ENCODE measurements around the gene GFOD1. TPM values are rescaled to one million over a fixed set of nuclear protein-coding genes. Genes with fewer than 3 reads are reported as not detected.

The GFOD1 gene
- total RNA-seq, 1 experiment from 2014 or later = 6.1 TPM

- no CpG with 5 or more reads among the region's 1 CpG for WGBS (ENCODE audit: extremely low coverage, insufficient read length, low lambda C conversion rate)
- DNase-seq = no peak
Observed at GRCh38 chr6:13526357-13526726, 38.9 kb upstream of the GFOD1 start.

More at GRCh38 chr6:13526357-13526726, 38.9 kb upstream of the GFOD1 start:
- no peak overlapping the region for H3T11ph ChIP-seq (ENCODE audit: low read length)
- Mint-ChIP-seq H3K4me3 (no peak overlapping the region), H3K27me3 (ENCODE audit: low read depth) (no peaks in the 10 kb centered on the region; the same call in 1 of the 2 replicates), H3K9me3 (no peaks in the 10 kb centered on the region), H3K4me1 (peaks cover 27 to 29% of the 10 kb centered on the region in 2 experiments), H3K27ac (no peak overlapping the region), H3K36me3 (ENCODE audit: insufficient read depth in 1 of 3, low read depth in 3 of 3) (no peaks in the 10 kb centered on the region)
- no peak overlapping the region for H2AFZ ChIP-seq (ENCODE audit: low read length)
- H4K91ac ChIP-seq (ENCODE audit: insufficient read length, low read depth, low read length) = no peak overlapping the region
- H2BK12ac ChIP-seq (ENCODE audit: insufficient read length, low read depth, low read length) = no peak overlapping the region
- H3K23ac ChIP-seq (ENCODE audit: insufficient read length, low read depth, low read length) = no peak overlapping the region
- no peak overlapping the region for H4K5ac ChIP-seq (ENCODE audit: insufficient read length, low read depth, low read length)
- H2BK20ac ChIP-seq (ENCODE audit: low read depth, low read length, poor library complexity, severe bottlenecking) = no peak overlapping the region
- H3K23me2 ChIP-seq (ENCODE audit: insufficient read length, low read depth, low read length, poor library complexity, severe bottlenecking) = no peaks in the 10 kb centered on the region
- no peak overlapping the region for H3K27ac ChIP-seq (ENCODE audit: insufficient read length, low read depth, low read length)
- no peak overlapping the region for H3K18ac ChIP-seq (ENCODE audit: insufficient read length, low read depth, low read length)
- no peaks in the 10 kb centered on the region for H3K27me3 ChIP-seq (ENCODE audit: insufficient read depth, low read length)
- H3K14ac ChIP-seq (ENCODE audit: insufficient read depth, low read length) = no peak overlapping the region
- no peaks in the 10 kb centered on the region for H3K79me2 ChIP-seq (ENCODE audit: insufficient read depth, low read length)
- H3K4me1 ChIP-seq (ENCODE audit: insufficient read depth, low read length) = no peaks in the 10 kb centered on the region; the same call in 1 of the 2 replicates
- no peak overlapping the region for H2BK120ac ChIP-seq (ENCODE audit: low read depth, low read length, poor library complexity, severe bottlenecking)
- no peaks in the 10 kb centered on the region for H4K20me1 ChIP-seq (ENCODE audit: control insufficient read depth, insufficient read depth, insufficient read length)
- H3K4me2 ChIP-seq (ENCODE audit: insufficient read depth, insufficient read length, low read length) = no peak overlapping the region
- H2AK5ac ChIP-seq (ENCODE audit: insufficient read length, low read length) = no peak overlapping the region
- no peak overlapping the region for H3K56ac ChIP-seq (ENCODE audit: insufficient read length, low read depth, low read length)
- H2BK5ac ChIP-seq (ENCODE audit: insufficient read length, low read length) = no peak overlapping the region
- no peak overlapping the region for H3K4ac ChIP-seq (ENCODE audit: low read depth, low read length)
- H4K8ac ChIP-seq (replicated peaks; ENCODE audit: insufficient read length, low read depth, low read length) = no peak overlapping the region
- H3K9ac ChIP-seq (ENCODE audit: extremely low read depth, insufficient read length, low read length) = no peak overlapping the region
- TF ChIP-seq CTCF (conservative IDR thresholded peaks at IDR 0.05) = no peak
- no peaks in the 10 kb centered on the region for H3K9me3 ChIP-seq (ENCODE audit: control insufficient read depth, low read depth, low read length)
- H3K79me1 ChIP-seq (ENCODE audit: insufficient read depth, low read depth, low read length, poor library complexity, severe bottlenecking) = no peaks in the 10 kb centered on the region
- no peak overlapping the region for H2BK15ac ChIP-seq (ENCODE audit: low read depth, low read length)
